HG02970 (cell line): ENCODE measurements around the gene DLL1.

Experiments
- ATAC-seq: cut with Tn5 transposase; IDR thresholded peaks from one replicate; pipeline ENCODE4 v1.9.1; 2021; ENCODE audit warnings: mild to moderate bottlenecking, moderate library complexity, moderate number of reproducible peaks; ENCODE audit not compliant: unreplicated experiment, low FRiP score

DLL1 gene

GRCh38 chr6:170234419-170234818, 56.5 kb downstream of the DLL1 start:
- ATAC-seq, result no peak

DNA sequence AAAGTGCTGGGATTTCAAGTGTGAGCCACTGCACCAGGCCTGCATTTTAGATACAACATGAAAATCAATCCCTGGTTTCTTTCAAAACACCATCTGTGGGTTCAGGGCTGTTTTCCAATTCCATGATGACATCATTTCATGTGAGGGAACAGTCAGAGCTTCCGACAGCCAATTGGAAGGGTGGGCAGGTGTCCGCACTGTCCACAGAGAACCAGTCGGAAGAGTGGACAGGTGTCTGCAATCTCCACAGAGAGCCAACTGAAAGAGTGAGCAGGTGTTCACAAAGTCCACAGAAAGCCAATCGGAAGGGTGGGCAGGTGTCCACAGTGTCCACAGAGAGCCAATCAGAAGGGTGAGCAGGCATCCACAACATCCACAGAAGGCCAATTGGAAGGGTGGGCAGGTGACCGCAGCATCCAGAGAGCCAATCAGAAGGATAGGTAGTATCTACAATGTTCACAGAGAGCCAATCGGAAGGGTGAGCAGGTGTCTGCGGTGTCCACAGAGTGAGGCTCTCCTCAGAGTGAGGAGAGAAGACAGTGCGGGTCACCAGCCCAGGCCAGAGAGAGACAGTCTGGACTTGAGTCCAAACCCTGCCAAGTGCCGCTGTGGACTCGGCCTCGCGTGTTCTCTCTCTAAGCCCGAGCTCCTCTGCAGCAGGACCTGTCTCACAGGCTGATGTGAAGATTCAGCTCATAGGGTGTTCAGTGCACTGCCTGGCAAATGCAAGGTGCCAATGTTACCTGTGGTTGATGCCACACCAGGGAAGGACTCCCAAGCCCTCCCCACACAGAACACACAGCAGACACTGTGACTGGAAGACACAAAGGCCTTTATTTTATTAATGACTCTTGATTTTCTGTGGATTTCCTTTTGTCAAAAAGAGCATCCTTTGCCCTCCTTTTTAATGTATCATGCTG, 57.3 kb downstream of the DLL1 start:
- ATAC-seq, result no peak
